Measurements from ENCODE around the gene GGPS1. TPM values are rescaled to one million over a fixed set of nuclear protein-coding genes. Genes with fewer than 3 reads are reported as not detected.

The GGPS1 gene
- total RNA-seq, 2 experiments from 2014 or later: 21.9 to 30.8 TPM

GRCh38 chr1:235313262-235313661 is 15.1 kb upstream of the GGPS1 start:
- no TSS peak for BruUV-seq (replicated peaks)
- POLR2A ChIA-PET: interaction anchor here (1.3 kb wide), 1 partner anchor 10 kb away, joined by 4 read pairs; no protein-coding TSS in a partner anchor
- intact Hi-C loops (cut with micrococcal nuclease; ENCODE audit: unreplicated experiment): no loop called here
- Histone ChIP-seq H3K27ac (ENCODE audit: low read depth, low read length, poor library complexity, severe bottlenecking) (no peak overlapping the region), H3K4me3 (ENCODE audit: low read depth, low read length, poor library complexity, severe bottlenecking) (no peak overlapping the region), H3K9me2 (ENCODE audit: insufficient read depth, low read length) (no peaks in the 10 kb centered on the region), H3K79me2 (ENCODE audit: insufficient read depth, low read depth, low read length) (peaks cover 81% of the 10 kb centered on the region), H3K9me3 (ENCODE audit: low read length) (no peaks in the 10 kb centered on the region), H3K36me3 (ENCODE audit: insufficient read depth, low read length) (peaks cover 61% of the 10 kb centered on the region), H2AFZ (ENCODE audit: low read length) (no peak overlapping the region), H3K4me1 (ENCODE audit: insufficient read depth, low read length, poor library complexity, severe bottlenecking) (no peaks in the 10 kb centered on the region), H3K4me2 (ENCODE audit: low read length) (no peak overlapping the region), H4K20me1 (ENCODE audit: insufficient read depth, low read length) (peaks cover 13% of the 10 kb centered on the region; the same call in 1 of the 2 replicates)
- no peak for DNase-seq (ENCODE audit: low spot score)
- CTCF ChIA-PET (ENCODE audit: unreplicated experiment): no interaction called here
- no peak for TF ChIP-seq CTCF (conservative IDR thresholded peaks at IDR 0.05; ENCODE audit: low read length)
- TF ChIP-seq EZH2phosphoT487 (IDR thresholded peaks at IDR 0.05; ENCODE audit: borderline replicate concordance, low read depth, low read length): no peak

GRCh38 chr1:235313931-235314678 is 14.3 kb upstream of the GGPS1 start:
- Histone ChIP-seq H3K4me1 (ENCODE audit: insufficient read depth, low read length, poor library complexity, severe bottlenecking) (no peaks in the 10 kb centered on the region), H3K79me2 (ENCODE audit: insufficient read depth, low read depth, low read length) (peaks cover 90% of the 10 kb centered on the region), H3K27ac (ENCODE audit: low read depth, low read length, poor library complexity, severe bottlenecking) (no peak overlapping the region), H3K9me3 (ENCODE audit: low read length) (no peaks in the 10 kb centered on the region), H4K20me1 (ENCODE audit: insufficient read depth, low read length) (peaks cover 13% of the 10 kb centered on the region; the same call in 1 of the 2 replicates), H3K36me3 (ENCODE audit: insufficient read depth, low read length) (peaks cover 70% of the 10 kb centered on the region), H3K9me2 (ENCODE audit: insufficient read depth, low read length) (no peaks in the 10 kb centered on the region), H3K4me3 (ENCODE audit: low read depth, low read length, poor library complexity, severe bottlenecking) (no peak overlapping the region), H2AFZ (ENCODE audit: low read length) (no peak overlapping the region), H3K4me2 (ENCODE audit: low read length) (no peak overlapping the region)
- no peak for DNase-seq (ENCODE audit: low spot score)
- intact Hi-C loops (cut with micrococcal nuclease; ENCODE audit: unreplicated experiment): no loop called here
- no TSS peak for BruUV-seq (replicated peaks)
- POLR2A ChIA-PET: interaction anchor here (0.5 to 1.3 kb wide), 5 partner anchors 9 to 53 kb away, joined by 3 to 5 read pairs (median 3); partner anchors contain the start of gene ARID4B
- CTCF ChIA-PET (ENCODE audit: unreplicated experiment): no interaction called here
- no peak for TF ChIP-seq EZH2phosphoT487 (IDR thresholded peaks at IDR 0.05; ENCODE audit: borderline replicate concordance, low read depth, low read length)
- TF ChIP-seq CTCF (conservative IDR thresholded peaks at IDR 0.05; ENCODE audit: low read length): no peak

GRCh38 chr1:235315173-235315572 is 13.2 kb upstream of the GGPS1 start:
- H3K4me2 ChIP-seq (ENCODE audit: low read length): no peak overlapping the region
- no peak for DNase-seq (ENCODE audit: low spot score)
- H3K9me2 ChIP-seq (ENCODE audit: insufficient read depth, low read length): no peaks in the 10 kb centered on the region
- H3K36me3 ChIP-seq (ENCODE audit: insufficient read depth, low read length): peaks cover 76% of the 10 kb centered on the region
- no peak overlapping the region for H2AFZ ChIP-seq (ENCODE audit: low read length)
- ChIA-PET POLR2A (interaction anchor here (0.6 to 1.1 kb wide), 3 partner anchors 13 to 116 kb away, joined by 3 to 5 read pairs (median 3); partner anchors contain the start of gene ARID4B), CTCF (ENCODE audit: unreplicated experiment) (no interaction called here)
- H3K4me1 ChIP-seq (ENCODE audit: insufficient read depth, low read length, poor library complexity, severe bottlenecking): no peaks in the 10 kb centered on the region
- H3K4me3 ChIP-seq (ENCODE audit: low read depth, low read length, poor library complexity, severe bottlenecking): no peak overlapping the region
- H3K79me2 ChIP-seq (ENCODE audit: insufficient read depth, low read depth, low read length): peaks cover 95% of the 10 kb centered on the region
- no peak overlapping the region for H3K27ac ChIP-seq (ENCODE audit: low read depth, low read length, poor library complexity, severe bottlenecking)
- BruUV-seq (replicated peaks): no TSS peak
- intact Hi-C loops (cut with micrococcal nuclease; ENCODE audit: unreplicated experiment): no loop called here
- peaks cover 13% of the 10 kb centered on the region; the same call in 1 of the 2 replicates for H4K20me1 ChIP-seq (ENCODE audit: insufficient read depth, low read length)
- no peak for TF ChIP-seq CTCF (conservative IDR thresholded peaks at IDR 0.05; ENCODE audit: low read length)
- TF ChIP-seq EZH2phosphoT487 (IDR thresholded peaks at IDR 0.05; ENCODE audit: borderline replicate concordance, low read depth, low read length): no peak
- no peaks in the 10 kb centered on the region for H3K9me3 ChIP-seq (ENCODE audit: low read length)
